ENCODE results near the gene CENPX. TPM values are rescaled to one million over a fixed set of nuclear protein-coding genes. Genes with fewer than 3 reads are reported as not detected.
A peak's percentile ranks its signal among the peaks of the same experiment; 100 is the strongest.

Gene CENPX
- total and polyA plus RNA-seq, 2 of the 13 experiments (the other 11 are each of a cell fraction or from before 2014, with no cell fraction given), result 92.7 to 170 TPM

GRCh38 chr17:82050761-82051641 is 28.3 kb upstream of the CENPX start (continued):
- TF ChIP-seq ZBTB44 (CRISPR knock-in tag; IDR thresholded peaks at IDR 0.05), result no peak
- TF ChIP-seq PAWR (CRISPR knock-in tag; IDR thresholded peaks at IDR 0.05; ENCODE audit: borderline replicate concordance), result no peak
- no peak; the same call in 1 of the 2 replicates for TF ChIP-seq DMTF1 (CRISPR knock-in tag; IDR thresholded peaks at IDR 0.05)
- TF ChIP-seq KAT7 (CRISPR knock-in tag; IDR thresholded peaks at IDR 0.05; ENCODE audit: borderline replicate concordance), result no peak
- TF ChIP-seq ZNF615 (CRISPR knock-in tag; IDR thresholded peaks at IDR 0.05; ENCODE audit: borderline replicate concordance), result no peak
- no peak for TF ChIP-seq NCOA1 (CRISPR knock-in tag; IDR thresholded peaks at IDR 0.05)
- TF ChIP-seq DPF2 (CRISPR knock-in tag; IDR thresholded peaks at IDR 0.05; ENCODE audit: borderline replicate concordance, low read depth), result peak; percentile 12; the same call in 1 of the 2 replicates
- peak; percentile 56 for TF ChIP-seq KMT2A (CRISPR knock-in tag; IDR thresholded peaks at IDR 0.05)
- TF ChIP-seq ZNF724P (CRISPR knock-in tag; IDR thresholded peaks at IDR 0.05; ENCODE audit: borderline replicate concordance), result no peak
- no peak for TF ChIP-seq MIER3 (CRISPR knock-in tag; IDR thresholded peaks at IDR 0.05; ENCODE audit: borderline replicate concordance)
- TF ChIP-seq MYNN (CRISPR knock-in tag; IDR thresholded peaks at IDR 0.05; ENCODE audit: low read depth), result no peak
- peak; percentile 60; the same call in 1 of the 2 replicates for TF ChIP-seq ZBTB4 (CRISPR knock-in tag; IDR thresholded peaks at IDR 0.05; ENCODE audit: borderline replicate concordance)
- no peak for TF ChIP-seq KLF9 (CRISPR knock-in tag; IDR thresholded peaks at IDR 0.05; ENCODE audit: low read depth)
- no peak for TF ChIP-seq ZNF572 (CRISPR knock-in tag; IDR thresholded peaks at IDR 0.05)
- no peak for TF ChIP-seq CEBPG (CRISPR knock-in tag; IDR thresholded peaks at IDR 0.05)
- TF ChIP-seq CCDC6 (CRISPR knock-in tag; IDR thresholded peaks at IDR 0.05), result no peak
- no peak for TF ChIP-seq MBD4 (IDR thresholded peaks at IDR 0.05; ENCODE audit: borderline replicate concordance, low read length)
- no peak for TF ChIP-seq ZKSCAN1 (IDR thresholded peaks at IDR 0.05; ENCODE audit: low read length)
- no peak for TF ChIP-seq GLI4 (CRISPR knock-in tag; IDR thresholded peaks at IDR 0.05; ENCODE audit: borderline replicate concordance)
- TF ChIP-seq NFKB2 (CRISPR knock-in tag; IDR thresholded peaks at IDR 0.05; ENCODE audit: borderline replicate concordance), result no peak
- TF ChIP-seq ZNF792 (CRISPR knock-in tag; IDR thresholded peaks at IDR 0.05), result no peak
- peak; percentile 53; the same call in 1 of the 2 replicates for TF ChIP-seq ZNF253 (CRISPR knock-in tag; IDR thresholded peaks at IDR 0.05; ENCODE audit: borderline replicate concordance)
- TF ChIP-seq ZNF75D (CRISPR knock-in tag; IDR thresholded peaks at IDR 0.05; ENCODE audit: borderline replicate concordance), result no peak
- no peak for TF ChIP-seq HMGA1 (CRISPR knock-in tag; conservative IDR thresholded peaks at IDR 0.05)

Measured in HepG2 (cell line).